Stimulated activated CD8-positive, alpha-beta memory T cell treated with anti-CD3 and anti-CD28 coated beads, Interleukin-7, amount 100 ng/mL, for 24 hours (primary cell): ENCODE measurements around the gene DPP8.
"Not testable (repeated sequence)": the region's sequence is repeated elsewhere in the genome, so short reads cannot be mapped to it uniquely, and the experiment has no call there.

Experiments
- DNase-seq: peaks from one replicate; pipeline ENCODE4 v3.0.0-alpha.2; 2020; ENCODE audit warnings: low read depth

Gene DPP8

GRCh38 chr15:65402961-65403360, 114.5 kb downstream of the DPP8 start:
- DNase-seq = no peak

GRCh38 chr15:65401611-65402240, 115.8 kb downstream of the DPP8 start:
- DNase-seq = no peak

- DNase-seq = no peak
These were observed 116.5 kb downstream of the DPP8 start for GRCh38 chr15:65400760-65401610.

- DNase-seq = no peak
These were observed 117.5 kb downstream of the DPP8 start for GRCh38 chr15:65399997-65400396.

- no peak for DNase-seq
These were observed 118.3 kb downstream of the DPP8 start for GRCh38 chr15:65399001-65399706.

GRCh38 chr15:65398486-65398885, 119.0 kb downstream of the DPP8 start:
- not testable (repeated sequence) for DNase-seq

GRCh38 chr15:65396965-65397317, 120.5 kb downstream of the DPP8 start:
- no peak for DNase-seq

- DNase-seq = no peak
These were observed 121.1 kb downstream of the DPP8 start for GRCh38 chr15:65396283-65396964.

- DNase-seq = no peak
These were observed 121.8 kb downstream of the DPP8 start for GRCh38 chr15:65395567-65396202.

GRCh38 chr15:65394936-65395335, 122.6 kb downstream of the DPP8 start:
- no peak for DNase-seq

- DNase-seq = no peak
These were observed 123.2 kb downstream of the DPP8 start for GRCh38 chr15:65394280-65394789.

- DNase-seq = no peak
These were observed 123.9 kb downstream of the DPP8 start for GRCh38 chr15:65393557-65393956.

GRCh38 chr15:65393091-65393490, 124.4 kb downstream of the DPP8 start:
- DNase-seq = no peak
